H9 (cell line): Measurements from ENCODE around the gene CLEC2L. TPM values are rescaled to one million over a fixed set of nuclear protein-coding genes. Genes with fewer than 3 reads are reported as not detected.

Experiments used
- DNase-seq: peaks from one replicate; pipeline ENCODE4 v3.0.0-alpha.2; 2017
- H2AFZ ChIP-seq: one replicate; pipeline ENCODE4 v1.6.1; 2013; ENCODE audit warnings: mild to moderate bottlenecking, low read length, control low read depth, moderate library complexity
- H2AK5ac ChIP-seq: 2 replicates; pipeline ENCODE4 v1.6.1; 2013; ENCODE audit warnings: low read length, control low read depth, mixed read lengths; ENCODE audit not compliant: insufficient read length
- H2BK120ac ChIP-seq: one replicate; pipeline ENCODE4 v1.6.1; 2013; ENCODE audit warnings: low read depth, mild to moderate bottlenecking, low read length, control low read depth, inconsistent platforms; ENCODE audit not compliant: poor library complexity, severe bottlenecking
- H2BK12ac ChIP-seq: 2 replicates; pipeline ENCODE4 v1.6.1; 2013; ENCODE audit warnings: low read length, control low read depth, mixed read lengths, low read depth; ENCODE audit not compliant: insufficient read length
- H2BK15ac ChIP-seq: 2 replicates; pipeline ENCODE4 v1.6.1; 2013; ENCODE audit warnings: low read depth, low read length, control low read depth
- H2BK20ac ChIP-seq: one replicate; pipeline ENCODE4 v1.6.1; 2013; ENCODE audit warnings: low read depth, mild to moderate bottlenecking, low read length, control low read depth, inconsistent platforms; ENCODE audit not compliant: poor library complexity, severe bottlenecking
- H2BK5ac ChIP-seq: 2 replicates; pipeline ENCODE4 v1.6.1; 2013; ENCODE audit warnings: low read length, control low read depth, mixed read lengths; ENCODE audit not compliant: insufficient read length
- H3K14ac ChIP-seq: 2 replicates; pipeline ENCODE4 v1.6.1; 2013; ENCODE audit warnings: low read length, control low read depth; ENCODE audit not compliant: insufficient read depth
- H3K18ac ChIP-seq: 2 replicates; pipeline ENCODE4 v1.6.1; 2013; ENCODE audit warnings: low read depth, mild to moderate bottlenecking, mixed read lengths, low read length, control low read depth; ENCODE audit not compliant: insufficient read length
- H3K23ac ChIP-seq: 2 replicates; pipeline ENCODE4 v1.6.1; 2013; ENCODE audit warnings: low read length, control low read depth, mixed read lengths, low read depth; ENCODE audit not compliant: insufficient read length
- H3K23me2 ChIP-seq: 2 replicates; pipeline ENCODE4 v1.6.1; 2013; ENCODE audit warnings: low read depth, mild to moderate bottlenecking, mixed read lengths, low read length, control low read depth; ENCODE audit not compliant: insufficient read length, poor library complexity, severe bottlenecking
- H3K27ac ChIP-seq: 2 replicates; pipeline ENCODE4 v1.5.1; 2013; ENCODE audit warnings: low read length, control low read depth, mixed read lengths, low read depth; ENCODE audit not compliant: insufficient read length
- H3K27me3 ChIP-seq: 2 replicates; pipeline ENCODE4 v1.6.1; 2013; ENCODE audit warnings: low read length, control low read depth, inconsistent platforms; ENCODE audit not compliant: insufficient read depth
- H3K4ac ChIP-seq: 2 replicates; pipeline ENCODE4 v1.6.1; 2013; ENCODE audit warnings: low read depth, mild to moderate bottlenecking, control low read depth, inconsistent platforms, low read length, moderate library complexity
- H3K4me1 ChIP-seq: 2 replicates; pipeline ENCODE4 v1.6.1; 2013; ENCODE audit warnings: low read length, control low read depth, inconsistent platforms; ENCODE audit not compliant: insufficient read depth
- H3K4me2 ChIP-seq: 2 replicates; pipeline ENCODE4 v1.6.1; 2013; ENCODE audit warnings: low read length, control low read depth, mixed read lengths; ENCODE audit not compliant: insufficient read length, insufficient read depth
- H3K56ac ChIP-seq: 2 replicates; pipeline ENCODE4 v1.6.1; 2013; ENCODE audit warnings: low read depth, mild to moderate bottlenecking, mixed read lengths, low read length, control low read depth; ENCODE audit not compliant: insufficient read length
- H3K79me1 ChIP-seq: 2 replicates; pipeline ENCODE4 v1.6.1; 2013; ENCODE audit warnings: low read depth, mild to moderate bottlenecking, moderate library complexity, low read length, control low read depth, inconsistent platforms; ENCODE audit not compliant: insufficient read depth, poor library complexity, severe bottlenecking
- H3K79me2 ChIP-seq: 2 replicates; pipeline ENCODE4 v1.6.1; 2013; ENCODE audit warnings: low read length, control low read depth, inconsistent platforms; ENCODE audit not compliant: insufficient read depth
- H3K9ac ChIP-seq: 2 replicates; pipeline ENCODE4 v1.6.1; 2013; ENCODE audit warnings: low read length, control low read depth, mixed read lengths; ENCODE audit not compliant: insufficient read length; ENCODE audit errors: extremely low read depth
- H3K9me3 ChIP-seq: one replicate; pipeline ENCODE4 v1.6.1; 2013; ENCODE audit warnings: low read depth, low read length, inconsistent platforms; ENCODE audit not compliant: control insufficient read depth
- H3T11ph ChIP-seq: one replicate; pipeline ENCODE4 v1.6.1; 2013; ENCODE audit warnings: mild to moderate bottlenecking, low read length, control low read depth, inconsistent platforms
- H4K20me1 ChIP-seq: one replicate; pipeline ENCODE4 v1.6.1; 2013; ENCODE audit not compliant: control insufficient read depth, insufficient read length, insufficient read depth
- H4K5ac ChIP-seq: 2 replicates; pipeline ENCODE4 v1.6.1; 2013; ENCODE audit warnings: low read depth, mild to moderate bottlenecking, mixed read lengths, low read length, control low read depth; ENCODE audit not compliant: insufficient read length
- H4K8ac ChIP-seq: replicated peaks from 2 replicates; pipeline ENCODE4 v1.6.1; 2013; ENCODE audit warnings: low read length, control low read depth, mixed read lengths, low read depth; ENCODE audit not compliant: insufficient read length
- H4K91ac ChIP-seq: 2 replicates; pipeline ENCODE4 v1.6.1; 2013; ENCODE audit warnings: low read depth, mild to moderate bottlenecking, moderate library complexity, mixed read lengths, low read length, control low read depth; ENCODE audit not compliant: insufficient read length
- H3K27ac Mint-ChIP-seq, 3 experiments: 2 replicates in 2 of 3; 3 replicates in 1 of 3; pipeline ENCODE4 v1.8.0; 2020 to 2021; ENCODE audit warnings: mixed read lengths in 3 of 3, mild to moderate bottlenecking in 1 of 3, moderate library complexity in 1 of 3
- H3K27me3 Mint-ChIP-seq: 2 replicates; pipeline ENCODE4 v1.8.0; 2021; ENCODE audit warnings: low read depth, mild to moderate bottlenecking, moderate library complexity, mixed read lengths
- H3K36me3 Mint-ChIP-seq, 3 experiments: 2 replicates in 2 of 3; 3 replicates in 1 of 3; pipeline ENCODE4 v1.8.0; 2020 to 2021; ENCODE audit warnings: low read depth in 3 of 3, mixed read lengths in 3 of 3; ENCODE audit not compliant: insufficient read depth in 1 of 3
- H3K4me1 Mint-ChIP-seq, 2 experiments: 2 replicates each; pipeline ENCODE4 v1.8.0; 2020; ENCODE audit warnings: mixed read lengths in 2 of 2
- H3K4me3 Mint-ChIP-seq, 2 experiments: 2 replicates in 1 of 2; 3 replicates in 1 of 2; pipeline ENCODE4 v1.8.0; 2020 to 2021; ENCODE audit warnings: mild to moderate bottlenecking in 2 of 2, mixed read lengths in 2 of 2, moderate library complexity in 1 of 2
- H3K9me3 Mint-ChIP-seq, 2 experiments: 2 replicates in 1 of 2; 3 replicates in 1 of 2; pipeline ENCODE4 v1.8.0; 2020; ENCODE audit warnings: mild to moderate bottlenecking in 2 of 2, mixed read lengths in 2 of 2, moderate library complexity in 1 of 2
- CTCF ChIP-seq: fragments of 200-600 bp; sonication (generic); conservative IDR thresholded peaks from 3 replicates; pipeline ENCODE4 v1.8.0; 2021; ENCODE audit warnings: antibody characterized with exemption, mild to moderate bottlenecking
- WGBS: extraction: QIAGEN DNeasy Blood & Tissue Kit; methylation state at CpG from one replicate; pipeline ENCODE4 v1.1.7; 2013; ENCODE audit warnings: missing lambda C conversion rate, low lambda C conversion rate, mixed read lengths; ENCODE audit not compliant: insufficient read length; ENCODE audit errors: extremely low coverage; 5-methylcytosine and 5-hydroxymethylcytosine counted together
- total RNA-seq: library from RNA; stranded (reverse); gene quantifications from 2 replicates; pipeline ENCODE4 v1.2.1, GENCODE V29; 2021

The CLEC2L gene
- total RNA-seq, 1 experiment from 2014 or later: 0.74 TPM

DNA sequence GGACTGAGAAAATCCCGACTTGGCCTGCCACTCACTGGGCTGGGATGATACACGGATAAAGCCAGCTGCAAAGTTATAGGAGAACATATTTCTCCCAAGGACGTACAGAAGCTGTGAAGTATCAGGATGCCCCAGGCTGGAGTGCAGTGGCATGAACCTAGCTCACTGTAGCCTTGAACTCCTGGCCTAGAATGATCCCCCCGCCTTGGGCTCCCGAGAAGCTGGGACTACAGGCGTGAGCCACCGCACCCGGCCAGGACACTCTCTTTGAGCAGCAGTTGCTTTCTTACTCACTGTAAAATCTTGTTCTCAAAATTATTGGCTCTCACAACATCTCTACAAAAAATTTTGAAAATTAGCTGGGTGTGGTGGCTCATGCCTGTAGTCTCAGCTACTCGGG, 50.4 kb downstream of the CLEC2L start:
- Mint-ChIP-seq H3K36me3 (peaks cover 0 to 5% (median 0%) of the 10 kb centered on the region in 3 experiments; a peak in 2 of 7 replicates), H3K9me3 (no peaks in the 10 kb centered on the region), H3K27me3 (no peaks in the 10 kb centered on the region; the same call in 1 of the 2 replicates), H3K4me3 (no peak overlapping the region), H3K27ac (no peak overlapping the region), H3K4me1 (peaks cover 4 to 12% of the 10 kb centered on the region in 2 experiments; a peak in 3 of 4 replicates)
- no peak overlapping the region for H2BK5ac ChIP-seq
- H3T11ph ChIP-seq: no peak overlapping the region
- TF ChIP-seq CTCF: no peak
- no peaks in the 10 kb centered on the region for H3K79me1 ChIP-seq
- no peak overlapping the region for H2BK120ac ChIP-seq
- H3K4me1 ChIP-seq: no peaks in the 10 kb centered on the region
- H3K4ac ChIP-seq: no peak overlapping the region
- H3K14ac ChIP-seq: no peak overlapping the region
- no peak overlapping the region for H3K18ac ChIP-seq
- H2BK20ac ChIP-seq: no peak overlapping the region
- H3K9ac ChIP-seq: no peak overlapping the region
- no peak overlapping the region for H2BK15ac ChIP-seq
- no peaks in the 10 kb centered on the region for H3K79me2 ChIP-seq
- H3K27me3 ChIP-seq: no peaks in the 10 kb centered on the region
- no peak overlapping the region for H3K56ac ChIP-seq
- no peak for DNase-seq
- no peak overlapping the region for H4K5ac ChIP-seq
- H2AK5ac ChIP-seq: no peak overlapping the region
- H3K4me2 ChIP-seq: no peak overlapping the region
- H4K20me1 ChIP-seq: no peaks in the 10 kb centered on the region
- no peaks in the 10 kb centered on the region for H3K23me2 ChIP-seq
- no peak overlapping the region for H2BK12ac ChIP-seq
- H2AFZ ChIP-seq: no peak overlapping the region
- WGBS: no CpG with 5 or more reads among the region's 9 CpGs
- no peaks in the 10 kb centered on the region for H3K9me3 ChIP-seq
- no peak overlapping the region for H4K91ac ChIP-seq
- no peak overlapping the region for H3K27ac ChIP-seq
- H4K8ac ChIP-seq: no peak overlapping the region
- H3K23ac ChIP-seq: no peak overlapping the region
